Naive B cell (primary cell): Measurements from ENCODE around the gene SMAD9. TPM values are rescaled to one million over a fixed set of nuclear protein-coding genes. Genes with fewer than 3 reads are reported as not detected.
"Not testable (repeated sequence)": the region's sequence is repeated elsewhere in the genome, so short reads cannot be mapped to it uniquely, and the experiment has no call there.

Experiments
- ATAC-seq, 2 donors: fragments of 150-1000 bp; cut with Tn5 transposase; 2 replicates each; pipeline ENCODE4 v1.10.0; 2021; ENCODE audit warnings: low read depth in 2 of 2, mild to moderate bottlenecking in 2 of 2, moderate library complexity in 2 of 2
- DNase-seq: peaks from one replicate; pipeline ENCODE4 v3.0.0; 2022
- H3K27ac Mint-ChIP-seq, 6 donors: one replicate each; pipeline ENCODE4 v1.8.0; 2020 to 2022; ENCODE audit warnings: mild to moderate bottlenecking in 6 of 6, mixed read lengths in 6 of 6, moderate library complexity in 5 of 6, inconsistent platforms in 2 of 6
- H3K27me3 Mint-ChIP-seq, 3 donors: one replicate each; pipeline ENCODE4 v1.8.0; 2021 to 2022; ENCODE audit warnings: mixed read lengths in 3 of 3, mild to moderate bottlenecking in 1 of 3
- H3K36me3 Mint-ChIP-seq, 2 donors: one replicate each; pipeline ENCODE4 v1.8.0; 2020 to 2022; ENCODE audit warnings: mixed read lengths in 2 of 2, inconsistent platforms in 1 of 2, mild to moderate bottlenecking in 1 of 2
- H3K4me1 Mint-ChIP-seq, 3 donors: one replicate each; pipeline ENCODE4 v1.8.0; 2020 to 2022; ENCODE audit warnings: mixed read lengths in 3 of 3, inconsistent platforms in 1 of 3, mild to moderate bottlenecking in 1 of 3, moderate library complexity in 1 of 3
- H3K4me3 Mint-ChIP-seq, 8 donors: one replicate each; pipeline ENCODE4 v1.8.0; 2020 to 2022; ENCODE audit warnings: mild to moderate bottlenecking in 8 of 8, mixed read lengths in 8 of 8, moderate library complexity in 8 of 8, inconsistent platforms in 2 of 8
- H3K9me3 Mint-ChIP-seq, 7 donors: one replicate each; pipeline ENCODE4 v1.8.0; 2020 to 2022; ENCODE audit warnings: mixed read lengths in 7 of 7, mild to moderate bottlenecking in 5 of 7, inconsistent platforms in 2 of 7, moderate library complexity in 1 of 7
- polyA plus RNA-seq, 6 donors: library from polyadenylated mRNA; unstranded; fragments of 300-500 nt; fragmentation: Illumina TruSeq; gene quantifications; one replicate each; pipeline ENCODE4 v1.2.3, GENCODE V29; 2021; ENCODE audit warnings: low read depth in 6 of 6

SMAD9 gene
- polyA plus RNA-seq, 6 donors from 2014 or later = 0.07 to 0.09 (median 0.07) TPM; not detected in 3

- no peaks in the 10 kb centered on the region for H3K36me3 Mint-ChIP-seq
- DNase-seq = no peak
- H3K9me3 Mint-ChIP-seq = peaks cover 0 to 3% (median 0%) of the 10 kb centered on the region in 7 donors
- H3K4me1 Mint-ChIP-seq = no peaks in the 10 kb centered on the region
- no peak overlapping the region for H3K4me3 Mint-ChIP-seq
- peaks cover 15 to 31% (median 21%) of the 10 kb centered on the region in 3 donors for H3K27me3 Mint-ChIP-seq
- H3K27ac Mint-ChIP-seq = no peak overlapping the region
- no peak for ATAC-seq
Measured at GRCh38 chr13:36903925-36904595, 16.0 kb downstream of the SMAD9 start.

GRCh38 chr13:36897054-36897616 is 22.9 kb downstream of the SMAD9 start:
- no peak overlapping the region for H3K4me3 Mint-ChIP-seq

DNA sequence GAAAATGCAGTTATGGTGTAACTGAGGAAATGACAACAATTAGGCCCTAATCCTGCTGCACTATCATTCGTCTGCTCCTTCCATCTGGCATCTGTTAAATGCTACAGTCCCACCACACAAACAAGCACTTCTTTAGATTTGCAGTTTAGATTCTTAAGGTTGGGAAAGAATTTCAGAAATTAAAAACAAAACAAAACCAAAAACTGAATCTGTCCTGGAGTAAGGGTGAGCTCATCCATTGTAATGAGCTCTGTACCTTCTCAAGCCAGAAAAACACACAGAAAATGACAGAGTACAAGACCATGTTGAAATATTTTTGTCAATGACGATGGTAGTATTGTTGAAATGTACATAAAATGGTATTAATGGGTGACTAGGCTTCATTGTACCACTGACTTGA is 28.3 kb downstream of the SMAD9 start:
- no peak overlapping the region for H3K27ac Mint-ChIP-seq
- peaks cover 0 to 5% (median 0%) of the 10 kb centered on the region in 3 donors for H3K4me1 Mint-ChIP-seq
- H3K27me3 Mint-ChIP-seq = peaks cover 20 to 42% (median 27%) of the 10 kb centered on the region in 3 donors
- peaks cover 0 to 8% (median 4%) of the 10 kb centered on the region in 7 donors for H3K9me3 Mint-ChIP-seq
- peaks cover 0 to 6% of the 10 kb centered on the region in 2 donors for H3K36me3 Mint-ChIP-seq
- DNase-seq (no peak), ATAC-seq (no peak)
- H3K4me3 Mint-ChIP-seq = no peak overlapping the region

More at GRCh38 chr13:36897054-36897616, 22.9 kb downstream of the SMAD9 start:
- DNase-seq (no peak), ATAC-seq (no peak)
- Mint-ChIP-seq H3K4me1 (no peaks in the 10 kb centered on the region), H3K27ac (no peak overlapping the region), H3K27me3 (peaks cover 19 to 29% (median 26%) of the 10 kb centered on the region in 3 donors), H3K36me3 (no peaks in the 10 kb centered on the region), H3K9me3 (peaks cover 0 to 5% (median 0%) of the 10 kb centered on the region in 7 donors)

DNA sequence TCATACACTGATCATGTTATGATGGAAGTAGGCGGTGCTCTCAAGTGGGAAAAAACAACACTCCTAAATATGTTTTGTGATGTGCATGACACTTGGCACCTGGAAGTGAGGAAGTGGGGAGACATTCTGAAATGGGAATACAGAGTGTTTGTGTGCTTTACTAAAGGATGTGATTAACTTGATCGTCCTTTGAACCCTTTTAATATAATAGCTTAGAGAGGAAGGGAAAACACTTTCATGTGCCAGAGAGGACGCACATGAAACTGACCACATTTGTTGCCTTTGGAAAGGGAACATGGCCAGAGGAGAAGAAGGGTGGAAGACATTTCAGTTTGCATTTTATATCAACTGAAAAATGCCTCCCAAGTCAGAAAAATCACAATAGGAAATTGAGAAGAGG is 31.4 kb downstream of the SMAD9 start:
- H3K36me3 Mint-ChIP-seq = peaks cover 0 to 6% of the 10 kb centered on the region in 2 donors
- peaks cover 0 to 5% (median 0%) of the 10 kb centered on the region in 3 donors for H3K4me1 Mint-ChIP-seq
- no peak overlapping the region for H3K27ac Mint-ChIP-seq
- H3K9me3 Mint-ChIP-seq = peaks cover 0 to 11% (median 5%) of the 10 kb centered on the region in 7 donors
- ATAC-seq (no peak), DNase-seq (no peak)
- no peak overlapping the region for H3K4me3 Mint-ChIP-seq
- peaks cover 11 to 28% (median 26%) of the 10 kb centered on the region in 3 donors for H3K27me3 Mint-ChIP-seq

DNA sequence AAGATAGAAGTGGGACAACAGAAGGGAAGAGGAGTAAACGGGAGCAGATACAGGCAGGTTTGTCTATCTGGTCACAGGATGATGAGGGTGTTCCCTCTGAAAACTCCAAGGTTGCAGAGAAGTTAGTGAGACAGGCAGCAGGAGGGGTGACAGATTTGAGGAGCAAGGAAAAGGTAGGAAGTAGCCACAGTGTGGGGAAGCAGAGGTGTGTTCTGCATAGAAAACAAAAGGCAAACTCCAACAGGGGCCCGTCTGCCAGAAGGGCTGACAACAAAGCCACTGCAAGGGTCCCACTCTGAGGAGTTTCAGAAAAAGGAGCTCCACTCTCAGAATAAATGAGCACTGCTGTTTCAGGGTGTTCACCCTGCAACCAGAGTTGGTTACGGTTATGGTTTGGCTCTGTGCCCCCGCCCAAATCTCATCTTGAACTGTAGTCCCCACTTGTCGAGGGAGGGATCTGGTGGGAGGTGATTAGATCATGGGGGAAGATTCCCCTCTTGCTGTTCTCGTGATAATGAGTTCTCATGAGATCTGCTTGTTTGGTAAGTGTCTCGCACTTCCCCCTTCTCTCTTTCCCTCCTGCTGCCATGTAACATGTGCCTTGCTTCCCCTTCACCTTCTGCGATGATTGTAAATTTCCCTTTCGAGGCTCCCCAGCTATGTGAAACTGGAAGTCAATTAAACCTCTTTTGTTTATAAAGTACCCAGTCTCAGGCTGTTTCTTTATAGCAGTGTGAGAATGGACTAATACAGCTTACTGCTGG is 32.1 kb downstream of the SMAD9 start:
- Mint-ChIP-seq H3K4me1 (peaks cover 0 to 5% (median 0%) of the 10 kb centered on the region in 3 donors), H3K9me3 (peaks cover 0 to 11% (median 5%) of the 10 kb centered on the region in 7 donors), H3K27me3 (peaks cover 11 to 28% (median 26%) of the 10 kb centered on the region in 3 donors), H3K4me3 (no peak overlapping the region), H3K27ac (no peak overlapping the region), H3K36me3 (peaks cover 0 to 6% of the 10 kb centered on the region in 2 donors)
- no peak for DNase-seq
- ATAC-seq = no peak

DNA sequence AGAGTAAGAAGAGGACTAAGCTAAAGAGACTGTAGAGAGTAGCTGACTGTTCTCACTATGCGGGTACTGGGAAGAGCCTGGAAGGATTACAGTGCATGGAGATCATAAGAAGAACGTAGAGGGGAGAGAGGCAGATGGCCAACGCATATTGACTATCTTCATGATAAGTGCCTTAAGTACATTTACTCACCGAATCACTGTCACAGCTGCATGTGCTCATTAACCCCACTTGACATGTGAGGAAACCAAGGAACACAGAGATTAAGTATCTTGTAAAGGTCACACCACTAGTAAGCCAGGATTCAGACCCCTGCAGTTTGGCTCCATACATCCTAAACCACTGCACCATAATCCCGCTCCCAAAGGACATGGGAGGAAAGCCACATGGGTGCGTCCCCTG is 34.1 kb downstream of the SMAD9 start:
- no peak for ATAC-seq

GRCh38 chr13:36884235-36884634 is 35.8 kb downstream of the SMAD9 start:
- Mint-ChIP-seq H3K27ac (no peak overlapping the region), H3K9me3 (peaks cover 0 to 11% (median 5%) of the 10 kb centered on the region in 7 donors), H3K4me1 (peaks cover 0 to 5% (median 0%) of the 10 kb centered on the region in 3 donors), H3K36me3 (no peaks in the 10 kb centered on the region), H3K27me3 (peaks cover 0 to 30% (median 24%) of the 10 kb centered on the region in 3 donors), H3K4me3 (no peak overlapping the region)
- DNase-seq (no peak), ATAC-seq (no peak)

More for the DNA sequence above, 34.1 kb downstream of the SMAD9 start:
- Mint-ChIP-seq H3K4me1 (peaks cover 0 to 5% (median 0%) of the 10 kb centered on the region in 3 donors), H3K9me3 (peaks cover 0 to 11% (median 5%) of the 10 kb centered on the region in 7 donors), H3K27ac (no peak overlapping the region), H3K27me3 (peaks cover 4 to 25% (median 22%) of the 10 kb centered on the region in 3 donors), H3K36me3 (peaks cover 0 to 4% of the 10 kb centered on the region in 2 donors), H3K4me3 (no peak overlapping the region)
- DNase-seq = no peak

DNA sequence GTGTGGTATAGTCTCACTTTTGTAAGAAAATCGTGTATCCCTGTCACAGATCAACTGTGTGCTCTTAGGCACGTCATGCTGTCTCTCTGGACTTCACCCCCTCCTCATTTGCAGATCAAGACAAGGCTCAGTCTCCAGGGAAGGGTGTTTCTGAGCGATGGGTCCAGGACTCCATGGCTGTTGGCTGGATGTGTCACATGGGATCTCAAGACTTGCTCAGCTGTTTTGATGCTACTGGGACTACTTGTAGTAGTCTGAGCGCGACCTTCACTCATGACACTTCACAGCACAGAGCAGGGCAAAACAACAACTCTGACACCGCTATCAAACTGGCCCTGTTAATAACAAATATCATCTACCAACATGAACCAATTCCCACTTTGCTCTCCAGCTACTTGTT is 36.2 kb downstream of the SMAD9 start:
- Mint-ChIP-seq H3K9me3 (peaks cover 0 to 11% (median 5%) of the 10 kb centered on the region in 7 donors), H3K36me3 (no peaks in the 10 kb centered on the region), H3K4me3 (no peak overlapping the region), H3K27ac (no peak overlapping the region), H3K4me1 (peaks cover 0 to 5% (median 0%) of the 10 kb centered on the region in 3 donors), H3K27me3 (peaks cover 0 to 34% (median 28%) of the 10 kb centered on the region in 3 donors)
- ATAC-seq = no peak
- DNase-seq = no peak

- H3K4me3 Mint-ChIP-seq, H3K27ac Mint-ChIP-seq, H3K4me1 Mint-ChIP-seq, H3K36me3 Mint-ChIP-seq, ATAC-seq, DNase-seq: not testable (repeated sequence)
- H3K9me3 Mint-ChIP-seq = peaks cover 0 to 11% (median 5%) of the 10 kb centered on the region in 7 donors
- peaks cover 0 to 36% (median 29%) of the 10 kb centered on the region in 3 donors for H3K27me3 Mint-ChIP-seq
Measured at GRCh38 chr13:36883392-36883791, 36.6 kb downstream of the SMAD9 start.

DNA sequence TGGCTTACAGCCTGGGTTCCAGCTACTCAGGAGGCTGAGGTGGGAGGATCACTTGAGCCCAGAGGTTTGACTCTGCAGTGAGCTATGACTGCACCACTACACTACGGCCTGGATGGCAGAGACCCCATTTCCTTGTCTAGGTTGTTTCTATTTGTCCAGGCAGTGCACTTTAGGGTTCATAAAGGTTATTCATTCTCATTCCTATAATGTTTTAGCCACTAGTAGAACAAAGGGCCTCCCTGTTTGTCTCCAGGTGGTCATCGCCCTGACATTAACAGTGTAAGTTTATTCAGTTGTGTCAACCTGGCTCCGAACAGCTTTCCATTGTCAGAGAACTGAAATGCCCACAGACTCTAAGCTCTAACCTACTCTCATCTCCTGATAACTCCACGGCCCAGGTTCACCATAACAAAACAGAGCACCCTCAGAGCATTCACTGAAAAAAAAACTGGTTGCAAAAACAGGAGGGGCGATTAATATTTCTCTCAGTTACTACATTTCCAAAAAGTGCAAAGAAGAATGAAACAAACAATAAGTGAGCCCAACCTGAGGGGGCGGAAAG is 37.1 kb downstream of the SMAD9 start:
- Mint-ChIP-seq H3K27ac (no peak overlapping the region), H3K9me3 (peaks cover 0 to 7% (median 4%) of the 10 kb centered on the region in 7 donors), H3K4me1 (peaks cover 0 to 5% (median 0%) of the 10 kb centered on the region in 3 donors), H3K36me3 (no peaks in the 10 kb centered on the region), H3K27me3 (peaks cover 0 to 36% (median 29%) of the 10 kb centered on the region in 3 donors), H3K4me3 (no peak overlapping the region)
- ATAC-seq (no peak), DNase-seq (no peak)

DNA sequence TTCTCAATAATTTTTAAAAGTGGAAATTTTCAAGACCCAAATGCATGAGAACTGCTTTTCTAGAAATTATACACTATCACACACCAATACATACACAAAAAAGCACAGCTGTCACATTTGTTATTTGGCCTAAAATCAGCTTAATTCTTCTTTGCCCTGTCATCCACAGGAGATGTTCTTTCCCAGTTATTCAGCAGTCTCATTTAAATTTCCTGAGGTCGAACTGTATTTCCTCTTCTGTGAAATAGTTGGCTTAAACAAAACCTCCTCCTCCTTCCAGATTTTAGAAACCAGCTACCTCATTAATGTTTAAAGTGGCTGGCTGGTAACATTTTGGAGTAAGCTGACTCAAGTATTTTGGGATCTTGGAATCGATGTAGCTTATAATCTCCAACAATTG is 39.1 kb downstream of the SMAD9 start:
- ATAC-seq = no peak
- no peak for DNase-seq
- H3K4me3 Mint-ChIP-seq = no peak overlapping the region
- no peaks in the 10 kb centered on the region for H3K36me3 Mint-ChIP-seq
- H3K9me3 Mint-ChIP-seq = no peaks in the 10 kb centered on the region
- H3K4me1 Mint-ChIP-seq = no peaks in the 10 kb centered on the region
- H3K27ac Mint-ChIP-seq = no peak overlapping the region
- peaks cover 0 to 19% (median 15%) of the 10 kb centered on the region in 3 donors for H3K27me3 Mint-ChIP-seq

DNA sequence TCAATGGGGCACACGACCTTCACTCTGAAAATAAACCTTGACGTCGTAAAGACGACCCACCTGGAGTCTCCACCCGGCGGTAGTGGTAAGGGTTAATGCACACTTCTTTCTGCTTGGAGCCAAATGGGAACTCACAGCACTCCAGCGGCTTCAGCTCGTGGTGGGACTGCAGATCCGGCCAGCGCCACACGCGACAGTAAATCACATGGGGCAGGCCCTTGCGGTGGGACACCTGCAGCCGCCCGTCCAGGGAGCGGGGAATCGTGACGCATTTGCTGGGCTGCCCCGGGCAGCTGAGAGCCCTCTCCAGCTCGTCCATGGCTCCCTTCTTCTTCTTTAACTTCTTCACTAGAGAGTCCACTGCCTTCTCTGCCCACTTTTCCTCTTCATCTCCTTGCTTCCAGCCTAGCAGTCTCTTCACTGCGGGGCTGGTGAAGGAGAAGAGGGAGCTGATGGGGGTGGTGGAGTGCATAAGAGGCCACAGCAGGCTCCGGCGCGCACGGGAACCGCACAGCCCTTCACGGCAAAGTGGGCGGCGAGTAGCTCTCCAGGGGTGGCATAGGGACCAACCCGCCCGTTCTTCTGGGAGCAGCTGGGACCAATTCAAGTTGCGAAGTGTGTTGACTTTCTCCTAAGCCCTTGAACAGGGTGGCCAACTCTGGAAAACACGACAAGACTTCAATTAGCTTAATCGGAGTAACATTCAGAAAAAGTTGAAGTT is 40.7 kb downstream of the SMAD9 start:
- H3K27me3 Mint-ChIP-seq = peaks cover under 1 to 19% (median 12%) of the 10 kb centered on the region in 3 donors
- H3K9me3 Mint-ChIP-seq = no peaks in the 10 kb centered on the region
- H3K27ac Mint-ChIP-seq = no peak overlapping the region
- ATAC-seq (no peak), DNase-seq (no peak)
- no peaks in the 10 kb centered on the region for H3K4me1 Mint-ChIP-seq
- no peak overlapping the region for H3K4me3 Mint-ChIP-seq
- H3K36me3 Mint-ChIP-seq = no peaks in the 10 kb centered on the region

GRCh38 chr13:36875961-36876360 is 44.1 kb downstream of the SMAD9 start:
- ATAC-seq (no peak), DNase-seq (no peak)
- no peaks in the 10 kb centered on the region for H3K9me3 Mint-ChIP-seq
- H3K27ac Mint-ChIP-seq = no peak overlapping the region
- H3K4me3 Mint-ChIP-seq = no peak overlapping the region
- H3K27me3 Mint-ChIP-seq = peaks cover 7 to 28% (median 23%) of the 10 kb centered on the region in 3 donors
- no peaks in the 10 kb centered on the region for H3K36me3 Mint-ChIP-seq
- no peaks in the 10 kb centered on the region for H3K4me1 Mint-ChIP-seq
